LHCN-M2 (cell line): Measurements from ENCODE around the gene NWD2. TPM values are rescaled to one million over a fixed set of nuclear protein-coding genes. Genes with fewer than 3 reads are reported as not detected.

Source experiments
- DNase-seq: peaks from one replicate; pipeline ENCODE4 v3.0.0-alpha.2; 2012; ENCODE audit warnings: low read depth
- total RNA-seq: library from RNA; depleted of rRNA; stranded (reverse); fragments of >200 nt; gene quantifications from 2 replicates; pipeline ENCODE4 v1.2.3, GENCODE V29; 2014

NWD2 gene
- total RNA-seq, 1 experiment from 2014 or later = not detected

DNA sequence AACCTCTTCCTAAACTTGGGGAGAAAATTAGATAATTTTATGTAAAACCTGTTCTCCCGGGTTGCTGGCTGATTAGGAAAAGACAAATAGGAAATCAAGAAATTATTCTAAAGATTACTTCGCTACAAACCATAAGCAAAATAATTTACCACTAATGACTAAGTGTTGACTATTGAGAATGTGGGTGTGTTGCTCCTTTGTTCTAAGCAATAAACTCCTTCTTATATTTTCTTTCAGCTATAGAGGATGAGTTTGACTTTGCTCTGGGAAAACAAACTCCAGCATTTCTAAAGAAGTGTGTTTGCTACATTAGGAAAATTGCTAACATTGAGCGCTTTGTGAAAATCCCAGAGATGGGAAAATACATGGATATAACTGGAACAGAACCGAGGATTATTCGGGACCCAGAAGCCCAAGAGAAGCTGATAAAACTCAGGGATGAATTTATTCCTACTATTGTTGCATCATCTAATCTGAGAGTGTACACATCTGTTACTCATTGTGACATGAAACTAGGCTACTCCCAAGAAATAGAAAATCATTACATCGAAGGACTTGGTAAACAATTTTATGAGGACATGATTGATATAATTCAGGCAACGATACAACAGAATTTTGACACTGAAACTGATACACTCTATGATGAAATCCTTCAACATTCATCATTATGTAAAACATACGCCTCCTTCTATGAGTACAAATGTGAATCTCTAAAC is 194.2 kb downstream of the NWD2 start:
- no peak for DNase-seq

DNA sequence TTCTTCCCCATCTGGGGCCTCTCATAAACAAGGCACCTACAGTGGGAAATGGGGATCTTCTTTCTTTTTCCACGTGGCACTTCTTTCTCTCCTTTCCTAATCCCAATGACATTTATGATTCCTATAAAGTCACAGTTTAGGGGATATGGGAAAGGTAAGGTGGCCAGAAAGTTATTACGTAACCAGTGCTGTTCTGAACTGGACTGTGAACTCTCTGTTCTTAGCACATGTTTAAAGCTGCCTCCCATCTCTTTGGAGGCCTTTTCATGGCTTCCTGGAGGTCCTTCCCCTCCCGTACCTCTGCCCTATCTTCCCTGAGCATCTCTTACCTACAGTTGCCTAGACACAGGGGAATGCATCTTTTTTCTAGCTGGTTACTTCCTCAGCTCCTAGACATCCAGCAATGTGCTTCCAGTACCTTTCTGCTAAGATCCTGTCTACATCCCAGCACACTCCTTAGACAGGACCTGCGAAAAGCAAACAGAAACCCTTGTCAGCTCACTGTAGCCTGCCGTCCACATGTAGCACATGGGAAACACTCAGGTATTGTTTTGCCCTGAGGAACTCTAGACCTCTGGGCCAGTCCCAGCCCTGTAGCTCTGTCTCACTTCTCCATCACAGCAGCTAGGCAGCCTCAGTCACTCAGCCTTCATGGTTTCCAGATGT is 195.4 kb downstream of the NWD2 start:
- DNase-seq = no peak

GRCh38 chr4:37440501-37440900 is 196.0 kb downstream of the NWD2 start:
- no peak for DNase-seq

- no peak for DNase-seq
Observed at GRCh38 chr4:37441231-37442061, 196.9 kb downstream of the NWD2 start.

DNA sequence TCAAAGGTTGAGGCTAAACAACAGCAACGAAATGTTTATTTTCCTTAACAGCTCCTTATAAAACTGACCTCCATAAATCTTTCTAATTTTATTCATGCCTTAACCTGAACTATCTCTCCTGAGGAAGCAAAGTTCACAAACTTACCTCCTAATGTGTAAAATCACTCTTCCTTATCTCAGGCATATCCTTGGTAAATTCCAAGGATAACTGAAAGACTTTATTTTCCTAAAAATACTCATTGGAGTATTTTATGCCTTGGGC is 197.4 kb downstream of the NWD2 start:
- DNase-seq = no peak

DNA sequence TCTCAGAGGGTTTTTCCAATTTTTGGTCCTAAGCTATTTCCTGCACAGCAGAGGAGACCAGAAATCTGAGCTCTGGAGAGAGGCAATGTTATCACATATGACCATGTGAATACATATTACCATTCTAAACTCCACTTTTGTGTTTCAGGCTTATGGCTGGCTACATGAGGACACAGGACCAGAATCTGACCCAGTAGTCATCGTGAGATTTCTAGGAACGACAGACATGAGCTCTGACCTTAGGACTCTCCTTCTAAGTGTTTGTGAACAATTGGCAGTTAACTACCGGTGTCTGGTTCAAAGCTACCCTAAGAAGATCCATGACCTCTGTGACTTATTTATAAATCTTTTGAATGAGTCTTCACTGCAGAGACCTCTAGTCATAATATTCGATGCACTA is 198.6 kb downstream of the NWD2 start:
- DNase-seq = no peak

DNA sequence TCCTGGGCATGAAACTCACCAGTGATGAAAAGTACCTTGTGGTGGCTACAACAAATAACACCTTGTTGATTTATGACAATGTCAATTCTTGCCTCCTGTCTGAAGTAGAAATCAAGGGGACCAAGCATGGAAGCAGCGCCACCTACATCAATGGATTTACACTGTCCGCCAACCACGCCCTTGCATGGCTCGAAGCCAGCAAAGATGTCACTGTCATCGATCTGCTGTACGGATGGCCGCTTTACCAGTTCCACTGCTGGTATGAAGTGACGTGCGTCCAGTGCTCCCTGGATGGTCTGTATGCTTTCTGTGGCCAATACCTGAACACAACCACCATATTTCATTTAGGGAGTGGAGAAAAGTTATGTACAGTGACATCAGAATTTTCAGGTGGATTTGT is 200.5 kb downstream of the NWD2 start:
- DNase-seq = no peak

GRCh38 chr4:37446016-37446415 is 201.5 kb downstream of the NWD2 start:
- DNase-seq = peak; percentile 18

- peak; percentile 62 for DNase-seq
Observed at GRCh38 chr4:37447886-37448285, 203.3 kb downstream of the NWD2 start.

DNA sequence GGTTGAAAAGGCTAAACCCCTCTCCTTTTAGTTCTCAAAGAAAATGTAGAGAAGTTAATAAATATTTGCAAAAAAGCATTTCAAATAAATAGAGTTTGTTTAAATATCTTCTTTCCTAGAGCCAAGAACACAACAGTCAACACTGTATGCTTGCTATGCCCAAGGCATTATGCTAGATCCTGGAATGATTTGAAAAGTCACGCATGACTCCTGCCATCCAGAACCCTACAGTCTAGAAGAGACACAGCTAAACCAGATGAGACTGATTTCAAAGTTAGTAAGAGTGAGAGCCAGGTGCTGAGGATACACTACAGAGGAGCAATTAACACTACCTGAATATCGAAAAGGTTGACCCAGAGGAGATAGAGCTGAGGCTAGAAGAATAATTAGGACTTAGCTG is 205.8 kb downstream of the NWD2 start:
- no peak for DNase-seq

DNA sequence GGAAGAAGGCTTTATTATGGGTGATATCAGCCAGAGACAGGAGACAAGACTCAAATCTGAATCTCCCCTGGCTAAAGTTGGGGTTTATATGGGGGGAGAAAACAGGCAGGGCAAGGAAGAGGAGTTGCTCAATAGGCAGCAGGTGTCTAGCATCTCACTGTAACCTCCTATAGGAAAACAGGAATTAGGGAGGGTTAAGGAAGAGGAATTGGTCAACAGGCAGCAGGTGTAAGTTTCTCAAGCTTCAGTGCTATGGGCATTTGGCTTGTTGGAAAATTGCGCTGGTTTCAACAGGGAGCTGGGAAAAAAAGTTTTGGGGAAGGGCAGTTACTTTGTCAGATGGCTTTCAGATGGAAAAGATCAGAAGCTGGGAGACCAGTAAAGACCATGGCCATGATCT is 206.4 kb downstream of the NWD2 start:
- DNase-seq = no peak

GRCh38 chr4:37451656-37452055 is 207.1 kb downstream of the NWD2 start:
- DNase-seq = no peak

- DNase-seq = peak; percentile 48
Observed at GRCh38 chr4:37452952-37453280, 208.4 kb downstream of the NWD2 start.

DNA sequence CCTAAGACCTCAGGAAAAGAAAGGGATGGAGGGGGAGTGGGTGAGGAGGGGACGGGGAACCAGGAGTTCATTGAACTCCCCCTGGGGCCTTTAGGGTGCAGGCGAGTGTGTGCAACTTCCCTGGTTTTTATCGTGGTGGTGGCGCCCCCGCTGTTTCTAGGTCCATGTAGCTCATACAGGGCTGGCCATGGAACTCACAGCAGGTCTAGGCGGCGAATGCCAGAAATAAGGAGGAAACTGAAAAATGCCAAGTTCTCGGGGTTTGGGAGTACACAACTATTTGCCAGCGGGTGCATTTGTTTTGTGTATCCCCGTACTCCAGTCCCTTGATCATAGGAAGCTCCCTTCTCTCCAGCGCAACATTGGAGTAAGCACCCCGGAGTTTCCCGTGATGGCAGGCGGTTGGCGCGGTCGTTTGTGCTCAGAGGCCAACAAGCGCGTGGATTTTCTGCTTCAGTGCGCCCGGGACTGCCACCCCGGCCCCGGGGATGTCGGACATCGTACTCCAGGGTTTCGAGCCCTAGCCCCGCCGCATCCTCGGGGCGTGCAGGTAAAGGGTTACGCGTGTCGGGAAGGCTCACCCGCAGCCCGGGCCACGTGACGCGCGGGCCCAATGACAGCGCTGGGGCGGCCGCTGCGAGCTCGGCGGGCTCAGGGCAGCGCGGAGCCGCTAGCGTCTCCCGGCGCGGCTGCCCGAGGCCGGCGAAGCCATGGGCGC is 208.9 kb downstream of the NWD2 start:
- no peak for DNase-seq

DNA sequence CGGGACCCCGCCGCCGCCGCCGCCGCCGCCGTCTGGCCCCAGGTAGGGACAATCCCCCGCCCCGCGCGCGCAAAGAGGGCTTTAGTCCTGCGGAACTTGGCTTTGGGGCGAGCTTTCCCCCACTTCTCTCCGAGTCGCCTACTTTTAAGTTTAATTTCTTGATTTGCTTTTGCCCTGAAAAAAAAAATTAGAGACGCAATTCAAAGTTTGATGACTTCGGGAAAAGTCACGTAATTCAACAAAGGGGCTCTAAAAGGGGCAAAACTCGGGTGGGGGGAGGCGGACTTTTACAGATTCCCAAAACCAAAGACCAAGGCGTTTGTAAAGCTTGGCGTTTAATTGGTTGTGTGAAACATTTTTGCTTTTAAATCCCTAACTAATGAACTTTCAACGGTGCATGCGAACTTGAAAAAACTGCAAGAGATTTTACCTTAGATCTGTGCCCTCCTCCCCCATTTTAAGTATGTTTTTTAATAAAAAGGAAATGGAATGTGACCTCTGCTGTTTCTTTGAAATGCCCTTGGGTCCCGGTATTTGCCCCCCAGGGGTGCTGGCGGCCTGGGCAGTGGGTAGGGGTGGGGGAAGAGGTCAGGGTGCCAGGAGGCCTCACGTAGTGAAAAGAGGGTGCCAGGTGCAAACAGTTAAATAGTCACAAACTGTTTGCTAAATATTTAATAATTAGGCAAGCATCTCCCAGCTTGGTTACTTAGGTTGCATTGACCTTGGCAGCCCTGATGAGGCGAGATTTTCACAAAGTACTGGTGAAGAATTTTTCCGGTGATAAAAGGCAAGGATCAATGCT is 209.7 kb downstream of the NWD2 start:
- DNase-seq = no peak

DNA sequence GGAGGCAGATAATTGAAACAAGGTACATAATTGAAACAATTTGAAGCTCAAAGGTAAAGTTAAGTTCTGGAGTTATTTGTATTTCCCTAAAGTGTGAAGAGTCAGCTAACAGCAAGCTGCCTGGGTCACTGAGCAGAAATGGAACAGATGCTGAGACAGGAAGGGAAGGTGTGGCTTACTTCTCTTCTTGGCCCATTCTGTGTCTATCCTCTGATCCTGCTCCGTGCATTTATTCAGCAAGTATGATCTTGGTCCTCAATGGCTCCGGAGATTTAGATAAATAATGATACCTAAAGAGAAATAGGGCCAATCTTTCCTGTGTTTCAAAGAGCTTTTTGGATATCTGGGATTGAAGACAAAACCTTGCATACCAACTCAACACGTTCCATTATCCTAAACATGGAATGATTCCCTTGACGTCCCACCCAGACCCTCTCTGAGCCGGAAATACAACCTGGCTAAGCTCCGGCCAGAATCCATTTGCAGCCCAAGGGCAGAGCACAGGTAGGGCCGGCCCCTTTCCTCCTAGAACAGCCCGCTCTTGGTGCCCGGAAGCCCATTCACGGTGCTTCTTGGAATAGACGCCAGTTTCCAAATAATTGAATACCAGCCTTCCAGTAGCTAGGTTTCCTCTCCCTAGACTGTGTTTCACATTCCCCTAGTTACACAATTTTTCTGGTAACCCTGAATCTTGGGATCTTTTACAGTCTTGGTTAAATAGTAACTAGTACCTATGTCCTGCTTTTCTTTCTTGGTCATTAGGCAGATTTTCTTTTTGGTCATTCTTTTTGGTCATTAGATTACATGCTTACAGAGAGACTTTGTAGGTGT is 211.0 kb downstream of the NWD2 start:
- no peak for DNase-seq

DNA sequence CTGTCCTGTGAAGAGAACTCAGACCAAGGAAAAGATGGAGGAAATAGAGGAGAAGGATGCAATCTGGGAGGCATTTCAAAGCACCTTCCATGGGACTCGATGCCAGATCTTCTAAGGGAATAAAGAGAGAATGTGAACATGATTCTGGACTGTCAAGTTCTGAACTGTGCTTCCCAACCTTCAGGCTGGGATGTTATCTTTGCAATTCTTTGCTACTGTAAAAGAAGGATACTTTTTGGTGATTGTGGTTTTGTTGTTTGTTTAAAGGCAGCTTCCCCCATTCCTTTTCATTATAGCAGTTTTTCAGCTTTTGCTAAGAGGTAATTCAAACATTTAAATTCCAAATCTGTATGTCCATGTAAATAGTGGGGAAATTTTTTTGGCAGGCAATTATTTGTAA is 217.3 kb downstream of the NWD2 start:
- no peak for DNase-seq

DNA sequence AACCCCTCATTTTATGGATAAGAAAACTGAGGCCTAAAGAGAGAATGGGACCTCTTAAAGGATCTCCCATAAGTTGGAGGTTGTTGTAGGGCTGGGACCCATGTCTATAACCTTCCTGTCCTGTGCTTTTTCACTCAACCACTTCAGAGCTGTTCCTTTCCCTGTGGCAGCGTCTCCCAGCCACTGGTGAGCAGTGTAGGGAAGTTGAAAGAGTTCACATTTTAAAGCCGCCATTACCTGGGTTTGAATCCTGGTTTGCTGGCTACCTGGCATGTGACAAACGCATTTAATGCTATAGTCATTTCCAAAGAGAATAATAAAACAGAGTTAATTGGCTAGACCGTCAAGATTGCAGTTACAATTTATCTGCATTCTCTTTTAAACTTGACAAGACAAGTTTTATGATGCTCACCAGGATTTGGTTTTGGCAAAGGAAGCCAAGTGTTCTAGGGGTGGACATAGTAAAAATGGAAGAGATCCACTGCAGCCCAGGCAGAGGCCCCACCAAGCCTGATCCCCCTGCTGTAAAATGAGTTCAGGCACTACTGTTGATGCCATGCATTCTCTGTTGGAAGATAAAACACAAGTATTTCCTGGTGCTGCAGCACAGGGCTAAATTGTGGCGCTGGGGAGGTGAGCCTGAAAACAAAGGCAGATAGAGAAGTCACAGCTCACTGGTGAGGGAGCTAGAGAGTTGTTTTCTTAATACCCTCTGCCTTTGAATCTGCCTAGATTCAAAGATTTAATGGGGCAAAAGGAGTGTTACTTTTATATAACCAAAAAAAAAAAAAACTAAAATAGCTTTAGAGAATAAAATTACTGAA is 218.7 kb downstream of the NWD2 start:
- no peak for DNase-seq

- no peak for DNase-seq
Observed at GRCh38 chr4:37464373-37465128, 220.0 kb downstream of the NWD2 start.
